ENCODE measurements around the gene UHRF1. TPM values are rescaled to one million over a fixed set of nuclear protein-coding genes. Genes with fewer than 3 reads are reported as not detected.
"Not testable (repeated sequence)": the region's sequence is repeated elsewhere in the genome, so short reads cannot be mapped to it uniquely, and the experiment has no call there.

UHRF1 gene
- polyA plus RNA-seq, 1 donor, result 39.7 TPM

DNA sequence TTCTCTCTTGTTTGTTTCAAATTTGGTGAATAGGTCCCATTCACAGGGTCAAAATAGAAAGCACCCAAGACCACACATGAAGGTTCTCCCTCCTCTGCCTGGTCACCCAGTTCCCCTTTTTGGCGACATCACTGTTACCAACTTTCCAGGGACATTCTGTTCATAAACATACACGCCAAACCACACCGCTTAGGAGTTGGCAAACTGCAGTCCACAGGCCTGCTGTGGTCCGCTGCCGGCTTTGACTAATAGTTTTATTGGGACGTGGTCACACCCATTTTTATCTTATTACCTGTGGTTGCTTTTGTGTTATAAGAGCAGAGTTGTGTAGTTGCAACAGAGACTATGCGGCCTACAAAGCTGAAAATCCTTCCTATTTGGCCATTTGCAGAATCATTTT lies 24.2 kb downstream of the UHRF1 start:
- no peak for DNase-seq

DNA sequence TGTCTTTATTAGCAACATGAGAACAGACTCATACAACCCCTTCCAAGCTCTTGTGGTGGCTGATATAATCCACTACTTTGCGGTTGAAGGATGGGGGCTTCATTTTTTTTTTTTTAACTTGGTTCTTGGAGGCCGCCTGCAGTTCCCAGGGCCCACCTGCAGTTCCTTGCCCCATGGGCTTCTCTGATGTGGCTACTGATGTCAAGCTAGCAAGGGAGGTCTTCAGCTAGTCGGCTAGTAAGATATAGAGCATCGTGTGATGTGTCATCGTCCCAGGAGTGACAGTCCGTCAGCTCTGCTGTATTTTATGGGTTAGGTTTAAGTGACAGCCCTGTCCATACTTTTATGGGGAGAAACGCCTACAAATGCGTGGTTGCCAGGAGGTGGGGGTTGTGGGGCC lies 26.1 kb downstream of the UHRF1 start:
- DNase-seq, result no peak

DNA sequence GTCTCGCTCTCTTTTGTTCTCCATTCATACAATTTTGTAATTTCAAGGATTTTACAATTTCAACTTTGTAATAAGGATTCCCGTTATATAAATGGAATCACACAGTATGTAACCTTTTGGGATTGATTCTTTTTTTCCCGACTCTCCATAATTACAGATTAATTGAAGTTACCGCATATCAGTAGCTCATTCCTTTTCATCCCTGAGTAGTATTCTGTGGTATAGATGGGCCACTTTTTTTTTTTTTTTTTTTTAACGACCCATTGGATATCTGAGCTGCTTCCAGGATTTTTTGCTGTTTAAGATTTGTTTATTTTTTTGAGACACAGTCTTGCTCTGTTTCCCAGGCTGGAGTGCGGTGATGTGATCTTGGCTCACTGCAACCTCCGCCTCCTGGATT lies 27.8 kb downstream of the UHRF1 start:
- no peak for DNase-seq

DNA sequence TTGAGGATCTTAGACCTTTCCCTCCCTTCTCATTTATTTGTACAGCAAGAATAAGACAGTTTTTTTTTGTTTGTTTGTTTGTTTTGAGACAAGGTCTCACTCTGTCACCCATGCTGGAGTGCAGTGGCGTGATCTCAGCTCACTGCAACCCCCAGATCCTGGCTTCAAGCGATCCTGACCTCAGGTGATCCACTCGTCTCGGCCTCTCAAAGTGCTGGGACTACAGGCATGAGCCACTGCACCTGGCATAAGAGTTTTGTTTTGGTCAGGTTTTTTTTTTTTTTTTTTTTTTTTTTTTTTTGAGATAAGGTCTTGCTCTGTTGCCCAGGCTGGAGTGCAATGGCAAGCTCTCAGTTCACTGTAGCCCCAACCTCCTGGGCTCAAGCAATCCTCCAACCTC lies 29.2 kb downstream of the UHRF1 start:
- not testable (repeated sequence) for DNase-seq

DNA sequence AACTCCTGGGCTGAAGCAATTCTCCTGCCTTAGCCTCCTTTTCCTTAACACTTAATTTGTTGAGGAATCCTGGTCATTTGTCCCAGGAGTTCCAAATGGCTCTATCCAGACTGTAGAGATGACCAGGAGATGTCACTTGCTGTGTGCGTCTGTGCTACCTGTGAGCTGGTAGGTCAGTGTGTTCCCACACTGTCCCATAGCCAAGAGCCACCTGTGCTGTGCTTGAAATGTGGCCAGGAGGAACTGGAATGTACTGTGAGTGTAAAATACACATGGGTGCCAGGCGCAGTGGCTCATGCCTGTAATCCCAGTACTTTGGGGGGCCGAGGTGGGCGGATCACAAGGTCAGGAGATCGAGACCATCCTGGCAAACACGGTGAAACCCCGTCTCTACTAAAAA lies 30.2 kb downstream of the UHRF1 start:
- DNase-seq, result no peak

DNA sequence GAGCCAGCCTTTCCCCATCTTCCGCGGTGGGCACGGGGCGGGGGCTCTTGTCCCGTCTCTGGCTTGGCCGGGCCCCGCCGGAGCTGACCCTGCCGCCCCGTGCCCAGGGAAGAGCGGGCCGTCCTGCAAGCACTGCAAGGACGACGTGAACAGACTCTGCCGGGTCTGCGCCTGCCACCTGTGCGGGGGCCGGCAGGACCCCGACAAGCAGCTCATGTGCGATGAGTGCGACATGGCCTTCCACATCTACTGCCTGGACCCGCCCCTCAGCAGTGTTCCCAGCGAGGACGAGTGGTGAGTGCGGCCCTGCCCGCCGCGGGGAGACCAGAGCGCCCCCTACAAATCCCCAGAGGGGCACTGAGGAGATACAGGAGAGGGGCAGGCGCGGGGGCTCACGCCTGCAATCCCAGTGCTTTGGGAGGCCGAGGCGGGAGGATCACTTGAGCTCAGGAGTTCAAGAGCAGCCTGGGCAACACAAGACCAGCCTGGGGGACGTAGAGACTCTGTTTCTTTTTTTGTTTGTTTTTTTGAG lies 32.4 kb downstream of the UHRF1 start:
- not testable (repeated sequence) for DNase-seq

DNA sequence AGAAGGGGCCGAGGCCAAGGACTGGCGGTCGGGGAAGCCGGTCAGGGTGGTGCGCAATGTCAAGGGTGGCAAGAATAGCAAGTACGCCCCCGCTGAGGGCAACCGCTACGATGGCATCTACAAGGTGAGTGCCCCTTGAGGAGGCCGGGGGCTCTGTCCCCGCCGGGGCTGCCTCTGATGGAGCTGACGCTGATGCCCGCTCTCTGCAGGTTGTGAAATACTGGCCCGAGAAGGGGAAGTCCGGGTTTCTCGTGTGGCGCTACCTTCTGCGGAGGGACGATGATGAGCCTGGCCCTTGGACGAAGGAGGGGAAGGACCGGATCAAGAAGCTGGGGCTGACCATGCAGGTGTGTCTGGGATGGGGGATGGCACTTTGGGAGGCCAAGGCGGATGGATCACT lies 41.3 kb downstream of the UHRF1 start:
- not testable (repeated sequence) for DNase-seq

DNA sequence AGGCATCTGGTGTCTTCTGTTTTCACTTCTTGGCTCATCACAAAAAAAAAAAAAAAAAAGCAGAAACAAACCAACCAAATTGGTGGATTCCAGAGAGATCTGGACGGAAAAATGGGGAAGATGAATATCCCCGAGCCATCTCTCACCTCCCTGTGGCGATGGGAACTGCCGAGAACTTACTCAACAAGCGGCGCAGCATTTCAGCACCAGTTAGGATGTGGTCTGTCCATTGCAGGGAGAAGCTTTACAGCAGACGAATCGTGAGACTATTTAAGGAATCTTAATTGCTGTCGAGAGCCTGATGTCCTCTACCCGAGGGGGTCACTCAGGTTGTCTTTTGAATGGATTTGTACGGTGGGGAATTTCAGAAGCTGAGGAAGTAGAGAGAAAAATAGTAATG lies 42.4 kb downstream of the UHRF1 start:
- DNase-seq, result no peak

DNA sequence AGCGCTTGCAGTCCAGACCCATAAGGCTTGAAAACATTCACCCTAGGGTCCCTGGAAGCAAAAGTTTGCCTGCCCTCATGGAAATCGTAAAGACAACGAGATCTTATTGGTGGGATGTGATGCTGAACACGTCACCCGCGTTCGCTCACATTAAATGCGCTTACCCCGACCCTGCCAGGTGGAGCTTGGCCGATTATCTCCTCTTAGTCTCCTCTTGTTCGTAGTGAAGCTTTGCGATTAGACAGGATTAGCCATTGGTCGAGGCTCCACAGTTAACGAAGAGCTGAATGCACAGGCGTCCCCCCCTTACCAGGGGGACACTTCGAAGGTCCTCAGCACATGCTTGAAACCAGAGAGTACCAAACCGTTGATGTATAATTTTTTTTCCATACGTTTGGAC lies 43.6 kb downstream of the UHRF1 start:
- DNase-seq, result no peak

DNA sequence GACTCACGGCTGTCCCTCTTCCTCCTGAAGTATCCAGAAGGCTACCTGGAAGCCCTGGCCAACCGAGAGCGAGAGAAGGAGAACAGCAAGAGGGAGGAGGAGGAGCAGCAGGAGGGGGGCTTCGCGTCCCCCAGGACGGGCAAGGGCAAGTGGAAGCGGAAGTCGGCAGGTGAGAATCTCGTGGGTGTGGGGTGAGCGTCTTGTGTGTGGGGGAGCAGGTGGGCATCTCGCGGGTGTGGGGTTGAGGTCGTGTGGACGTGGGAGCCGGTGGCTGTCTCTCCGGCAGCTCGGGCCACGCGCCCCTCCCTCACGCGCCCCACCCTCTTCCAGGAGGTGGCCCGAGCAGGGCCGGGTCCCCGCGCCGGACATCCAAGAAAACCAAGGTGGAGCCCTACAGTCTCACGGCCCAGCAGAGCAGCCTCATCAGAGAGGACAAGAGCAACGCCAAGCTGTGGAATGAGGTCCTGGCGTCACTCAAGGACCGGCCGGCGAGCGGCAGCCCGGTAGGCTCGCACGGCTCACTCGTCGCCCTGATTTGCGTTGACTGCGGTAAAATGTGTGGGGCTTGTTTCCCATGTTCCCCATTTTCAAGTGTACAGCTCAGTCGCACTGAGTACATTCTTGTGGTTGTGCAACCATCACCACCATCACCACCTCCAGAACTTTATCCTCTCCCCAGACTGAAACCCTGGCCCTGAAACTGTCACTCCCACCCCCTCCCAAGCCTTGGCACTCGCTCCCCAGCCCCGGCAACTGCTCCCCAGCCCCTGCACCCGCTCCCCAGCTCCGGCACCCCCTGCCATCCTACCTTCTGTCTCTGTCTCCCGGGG lies 45.2 kb downstream of the UHRF1 start:
- not testable (repeated sequence) for DNase-seq

DNA sequence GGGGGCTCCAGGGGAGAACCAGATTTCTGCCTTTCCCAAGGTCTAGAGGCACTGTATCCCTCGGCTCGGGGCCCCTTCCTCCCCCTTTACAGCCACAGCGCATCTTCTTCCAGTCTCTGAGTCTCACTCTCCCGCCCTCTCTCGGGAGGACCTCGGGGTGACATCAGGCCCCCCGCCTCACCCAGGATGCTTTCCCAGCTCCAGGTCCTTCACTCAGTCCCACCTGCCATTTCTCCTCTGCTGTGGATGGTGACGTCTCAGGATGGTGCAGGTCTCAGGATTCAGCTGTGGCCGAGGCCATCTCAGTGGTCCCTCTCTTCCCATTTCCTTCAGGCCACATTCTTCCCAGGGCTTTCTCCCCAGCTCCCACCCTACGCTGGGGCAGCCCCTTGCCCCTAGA lies 46.0 kb downstream of the UHRF1 start:
- no peak for DNase-seq

DNA sequence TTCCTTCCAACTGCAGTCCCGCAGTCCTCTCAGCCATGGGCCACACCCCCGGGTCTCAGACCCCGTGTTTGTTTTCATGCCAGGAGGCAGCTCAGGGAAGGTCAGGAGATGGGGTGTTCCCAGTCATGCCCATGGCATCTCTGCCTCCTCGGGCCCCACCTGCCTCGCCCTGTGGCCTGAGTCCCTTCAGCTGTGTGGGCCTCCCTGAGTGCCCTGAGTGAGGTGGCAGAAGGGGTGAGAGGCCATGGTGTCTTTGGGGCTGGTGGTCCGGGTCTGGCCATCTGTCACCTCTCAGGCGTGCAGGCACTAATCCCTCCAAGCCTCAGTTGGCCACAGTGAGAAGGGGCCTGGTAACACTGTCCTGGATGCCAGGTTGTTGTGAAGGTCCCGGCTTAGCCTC lies 48.7 kb downstream of the UHRF1 start:
- DNase-seq, result no peak

DNA sequence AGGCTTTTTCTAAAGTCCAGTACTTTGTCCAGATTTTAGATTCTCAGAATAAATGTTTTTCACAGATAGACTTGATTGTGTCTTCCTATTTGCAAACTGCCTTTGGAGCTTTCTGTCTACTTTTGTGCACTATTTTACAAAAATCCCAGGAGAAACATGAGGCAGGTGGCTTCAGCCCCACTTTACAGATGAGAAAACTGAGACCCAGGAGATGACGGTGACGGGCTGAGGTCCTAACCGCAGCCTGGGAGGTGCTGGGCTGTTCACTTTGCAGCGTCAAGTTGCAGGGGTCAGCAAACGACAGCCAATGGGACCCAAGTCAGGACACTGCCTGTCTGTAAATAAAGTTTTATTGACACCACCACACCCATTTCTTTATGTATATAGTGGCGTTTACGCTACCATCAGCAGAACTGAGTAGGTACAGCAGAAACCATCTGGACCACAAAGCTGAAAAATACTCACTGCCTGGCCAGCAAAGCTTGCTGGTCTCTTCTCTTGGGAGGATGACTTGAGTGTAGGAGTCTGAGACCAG lies 52.9 kb downstream of the UHRF1 start:
- DNase-seq, result no peak

DNA sequence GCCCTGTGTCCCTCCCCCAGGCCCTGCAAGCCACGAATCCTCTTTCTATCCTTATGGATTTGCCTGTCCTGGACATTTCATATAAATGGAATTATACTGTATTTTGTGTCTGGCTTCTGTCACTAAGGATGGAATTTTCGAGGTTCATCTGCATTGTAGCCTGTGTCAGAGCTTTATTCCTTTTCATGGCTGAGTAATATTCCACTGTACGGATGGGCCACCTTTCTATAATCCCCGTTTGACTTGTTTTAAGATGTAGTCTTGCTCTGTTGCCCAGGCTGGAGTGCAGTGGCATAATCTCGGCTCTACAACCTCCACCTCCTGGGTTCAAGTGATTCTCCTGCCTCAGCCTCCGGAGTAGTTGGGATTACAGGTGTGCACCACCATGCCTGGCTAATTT lies 55.8 kb downstream of the UHRF1 start:
- DNase-seq, result no peak

DNA sequence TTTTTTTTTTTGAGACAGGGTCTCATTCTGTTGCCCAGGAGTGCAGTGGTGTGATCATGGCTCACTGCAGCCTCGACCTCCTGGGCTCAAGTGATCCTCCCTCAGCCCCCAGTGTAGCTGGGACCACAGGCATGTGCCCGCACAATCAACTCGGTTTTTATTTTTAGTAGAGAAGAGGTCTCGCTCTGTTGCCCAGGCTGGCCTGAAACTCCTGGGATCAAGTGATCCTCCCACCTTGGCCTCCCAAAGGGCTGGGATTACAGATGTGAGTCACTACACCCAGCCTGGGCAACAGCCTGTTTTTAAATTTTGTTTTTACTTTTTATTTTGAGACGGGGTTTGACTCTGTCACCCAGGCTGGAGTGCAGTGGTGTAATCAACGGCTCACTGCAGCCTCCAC lies 57.3 kb downstream of the UHRF1 start:
- no peak for DNase-seq

DNA sequence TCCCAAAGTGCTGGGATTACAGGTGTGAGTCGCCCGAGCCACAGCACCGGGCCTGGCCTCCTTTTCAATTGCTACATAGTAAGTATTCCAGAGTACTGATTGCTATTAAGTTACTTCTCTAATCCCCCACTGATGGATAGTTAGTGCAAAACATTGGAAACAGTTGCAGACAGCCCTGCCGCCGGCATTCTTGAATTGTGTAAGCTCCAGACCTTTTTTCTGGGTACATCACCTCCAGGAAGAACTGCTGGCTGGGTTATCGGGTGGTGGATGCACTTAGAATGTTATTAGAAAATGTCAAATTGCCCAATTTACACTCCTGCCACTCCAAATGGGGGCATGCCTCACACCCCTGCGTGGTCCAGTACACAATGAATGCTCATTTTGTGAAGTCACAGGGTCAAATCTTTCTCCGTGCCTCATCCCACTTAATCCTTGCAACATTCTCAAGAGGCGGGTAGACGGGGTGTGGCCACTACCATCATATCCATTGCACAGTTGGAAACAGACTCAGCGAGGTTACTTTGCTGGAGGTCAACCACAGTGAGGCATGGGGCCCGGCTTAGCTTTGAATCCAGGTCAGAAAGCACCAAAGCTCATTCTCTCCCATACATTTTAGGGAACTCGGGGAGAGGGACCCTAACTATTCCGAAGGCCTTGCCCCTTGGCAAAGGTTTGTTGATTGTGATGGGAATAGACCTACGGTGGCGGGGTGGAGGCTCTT lies 58.6 kb downstream of the UHRF1 start:
- DNase-seq, result no peak

DNA sequence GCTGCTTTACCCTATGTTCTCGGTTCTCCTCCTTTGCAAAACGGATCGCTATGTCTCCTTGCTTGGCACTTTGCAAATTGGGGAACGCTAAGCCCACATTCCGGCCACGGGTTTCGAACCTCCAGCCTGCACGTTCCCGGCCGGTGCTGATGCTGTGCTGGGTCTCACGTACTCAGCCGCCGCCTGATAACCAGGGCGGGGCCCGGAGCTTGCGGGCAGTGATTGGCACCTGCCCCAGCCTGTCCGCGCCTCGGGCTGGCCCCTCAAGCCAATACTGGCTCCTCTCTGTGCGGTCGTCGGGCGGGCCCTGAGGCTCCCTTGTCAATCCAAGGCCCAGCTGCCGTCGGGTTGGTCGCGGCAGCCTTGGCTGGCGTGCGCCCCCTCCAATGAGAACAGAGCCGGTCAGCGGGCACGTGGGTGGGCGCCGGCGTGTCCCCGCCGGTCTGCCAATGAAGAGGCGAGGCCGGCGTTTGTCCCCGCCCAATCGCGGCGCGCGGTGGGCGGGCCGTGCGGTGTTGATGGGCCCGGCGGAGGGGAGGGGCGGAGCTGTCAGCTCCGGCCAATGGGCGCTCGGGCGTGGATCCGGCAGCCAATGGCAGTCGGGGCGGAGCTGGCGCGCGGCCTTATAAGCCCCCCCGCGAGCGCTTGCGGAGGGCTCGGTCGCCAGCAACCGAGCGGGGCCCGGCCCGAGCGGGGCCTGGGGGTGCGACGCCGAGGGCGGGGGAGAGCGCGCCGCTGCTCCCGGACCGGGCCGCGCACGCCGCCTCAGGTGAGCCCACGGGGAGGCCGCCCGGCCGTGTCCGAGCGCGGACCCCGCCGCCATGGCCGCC lies 59.4 kb downstream of the UHRF1 start, which contains the start of gene KDM4B:
KDM4B (plus strand) TSS at position 652 of the 830 bp plus-strand sequence. CDS start 63,778 bp downstream, outside the sequence.
- peak; percentile 99 for DNase-seq

DNA sequence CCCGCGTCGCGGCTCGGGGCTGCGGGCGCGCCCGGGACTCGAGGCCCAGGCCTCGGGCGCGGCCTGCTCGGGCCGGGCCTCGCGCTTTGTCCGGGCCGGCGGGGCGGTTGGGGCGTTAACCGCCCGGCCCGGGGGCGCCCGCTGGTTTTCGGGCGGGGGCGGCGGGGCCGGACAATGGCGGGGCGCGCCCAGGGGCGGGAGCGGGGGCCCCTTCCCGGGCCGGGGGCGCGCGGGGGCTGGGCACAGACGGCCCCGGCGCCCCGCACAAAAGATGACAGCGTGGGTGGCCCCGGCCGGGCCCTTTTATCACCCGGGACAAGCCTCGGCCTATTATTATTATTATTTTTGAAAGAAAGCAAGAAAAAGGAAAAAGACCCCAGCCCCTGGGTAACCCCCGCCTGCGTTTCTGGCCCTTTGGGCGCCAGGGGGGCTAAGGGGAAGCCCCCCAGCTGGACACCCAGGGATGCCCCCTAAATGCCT lies 60.0 kb downstream of the UHRF1 start:
- DNase-seq, result no peak

DNA sequence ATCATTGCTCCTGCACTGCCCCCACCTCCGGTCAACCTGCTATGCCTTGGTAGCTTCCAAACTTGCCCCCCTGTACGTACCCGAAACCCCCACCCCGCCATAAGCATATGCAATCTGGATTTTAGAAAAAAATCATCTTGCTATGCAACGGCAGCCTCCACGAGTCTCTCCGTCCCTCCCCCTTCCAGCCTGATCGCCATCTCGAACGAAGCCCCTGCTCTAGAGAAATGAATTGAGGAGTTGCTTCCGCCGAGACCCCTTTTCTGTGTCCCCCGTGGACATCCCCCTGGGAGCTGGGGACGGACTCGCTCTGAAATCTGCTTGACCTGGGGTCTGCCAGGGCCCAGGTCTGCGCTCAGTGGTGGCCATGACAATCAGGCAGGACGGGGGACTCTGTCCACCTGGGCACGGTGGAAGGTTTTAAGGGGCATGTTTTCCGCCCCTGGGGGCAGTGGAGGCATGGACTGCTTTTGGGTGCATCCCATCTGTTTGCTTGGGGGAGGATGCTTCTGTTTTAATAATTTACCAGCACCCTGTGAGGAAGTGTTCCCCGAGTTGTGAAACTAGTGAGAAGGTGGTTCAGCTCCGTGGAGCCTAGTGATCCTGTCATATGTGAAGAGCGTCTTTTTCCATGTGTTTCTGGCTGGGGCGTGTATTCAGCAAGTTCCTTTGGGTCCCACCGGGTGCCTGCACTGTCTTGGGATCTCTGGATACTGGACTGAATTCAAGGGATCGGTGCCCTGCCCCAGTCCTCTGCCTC lies 60.7 kb downstream of the UHRF1 start:
- DNase-seq, result no peak

DNA sequence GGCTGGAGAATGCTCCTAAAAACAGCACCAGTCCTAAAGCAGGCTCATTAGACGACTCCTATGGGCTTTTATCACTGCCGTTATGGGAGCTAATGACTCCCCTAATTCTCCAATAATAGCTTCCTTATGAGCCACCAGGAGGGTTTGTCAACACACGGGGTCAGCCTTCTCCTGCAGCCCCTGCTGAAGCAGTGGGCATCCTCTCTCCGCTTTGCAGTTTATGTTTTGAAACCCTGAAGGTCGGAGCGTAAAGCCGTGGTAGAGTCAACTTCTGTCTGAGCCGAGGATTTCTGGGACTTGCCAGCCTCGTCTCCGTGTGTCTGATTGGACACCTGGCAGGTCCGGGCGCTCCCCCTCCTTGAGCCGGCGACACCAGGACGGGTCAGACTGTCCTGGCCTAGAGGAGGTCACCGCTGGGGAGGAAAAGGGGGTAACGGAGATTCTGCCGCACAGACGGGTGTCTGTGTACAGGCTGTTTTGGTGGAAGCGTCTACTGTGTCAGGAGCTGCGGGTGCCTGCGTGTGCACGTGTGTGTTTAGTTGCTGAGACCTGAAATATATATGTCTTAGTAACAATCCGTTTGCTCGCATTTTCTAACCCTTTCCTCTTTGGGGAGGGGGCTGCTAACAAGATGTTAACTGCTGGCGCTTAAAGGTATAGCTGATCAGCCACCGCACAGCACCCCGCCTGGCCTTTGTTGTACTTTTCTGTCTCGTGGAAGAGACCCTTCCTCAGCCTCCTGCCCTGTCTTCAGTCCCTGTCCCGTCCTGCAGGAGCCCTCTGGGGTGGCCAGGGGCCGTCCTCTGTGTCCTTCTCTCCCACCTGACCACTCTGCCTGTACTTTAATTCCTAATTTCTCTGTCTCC lies 61.5 kb downstream of the UHRF1 start:
- DNase-seq, result no peak

All from left kidney (tissue), 2 donors.